Activated naive CD8-positive, alpha-beta T cell treated with anti-CD3 and anti-CD28 coated beads, Interleukin-2, amount 10 ng/mL, durations not matched to agents 7 days and 5 days (primary cell): ENCODE data around the gene SEMA3G. TPM values are rescaled to one million over a fixed set of nuclear protein-coding genes. Genes with fewer than 3 reads are reported as not detected.

Experiments
- ATAC-seq: fragments of 150-1000 bp; cut with Tn5 transposase; one replicate; pipeline ENCODE4 v1.10.0; 2021; ENCODE audit warnings: low read depth, moderate library complexity
- POLR2A ChIA-PET: fragments of 350-600 bp; sonication (Branson Sonifier 250); formaldehyde crosslinking; loops from one replicate; lab custom pipeline; 2021; ENCODE audit warnings: antibody characterized with exemption; lab: Charles Lee
- DNase-seq: peaks from one replicate; pipeline ENCODE4 v3.0.0; 2021
- H3K27ac Mint-ChIP-seq: one replicate; pipeline ENCODE4 v1.8.0; 2022; ENCODE audit warnings: mild to moderate bottlenecking, mixed read lengths
- H3K27me3 Mint-ChIP-seq: one replicate; pipeline ENCODE4 v1.8.0; 2022; ENCODE audit warnings: mild to moderate bottlenecking, moderate library complexity, mixed read lengths
- H3K36me3 Mint-ChIP-seq: one replicate; pipeline ENCODE4 v1.8.0; 2021; ENCODE audit warnings: mild to moderate bottlenecking, mixed read lengths
- H3K4me1 Mint-ChIP-seq: one replicate; pipeline ENCODE4 v1.8.0; 2021; ENCODE audit warnings: mixed read lengths
- H3K4me3 Mint-ChIP-seq: one replicate; pipeline ENCODE4 v1.8.0; 2022; ENCODE audit warnings: mild to moderate bottlenecking, moderate library complexity, mixed read lengths
- H3K9me3 Mint-ChIP-seq: one replicate; pipeline ENCODE4 v1.8.0; 2021; ENCODE audit warnings: mixed read lengths
- total RNA-seq, 2 experiments: library from RNA; stranded (reverse); gene quantifications; one replicate each; pipeline ENCODE4 v1.2.3, GENCODE V29; 2021

SEMA3G gene
- total RNA-seq, 2 experiments from 2014 or later = 0.06 to 0.09 TPM

- POLR2A ChIA-PET = no interaction called here
- no peak overlapping the region for H3K27ac Mint-ChIP-seq
- DNase-seq = no peak
- no peaks in the 10 kb centered on the region for H3K27me3 Mint-ChIP-seq
- H3K4me1 Mint-ChIP-seq = peaks cover 7% of the 10 kb centered on the region
- no peak overlapping the region for H3K4me3 Mint-ChIP-seq
- no peaks in the 10 kb centered on the region for H3K36me3 Mint-ChIP-seq
- no peak for ATAC-seq
- no peaks in the 10 kb centered on the region for H3K9me3 Mint-ChIP-seq
These were observed 2.3 kb downstream of the SEMA3G start for GRCh38 chr3:52442409-52443267.

GRCh38 chr3:52441772-52442332 lies 3.1 kb downstream of the SEMA3G start:
- POLR2A ChIA-PET = no interaction called here
- Mint-ChIP-seq H3K9me3 (no peaks in the 10 kb centered on the region), H3K4me3 (no peak overlapping the region), H3K27me3 (no peaks in the 10 kb centered on the region), H3K36me3 (no peaks in the 10 kb centered on the region), H3K4me1 (peaks cover 3% of the 10 kb centered on the region), H3K27ac (no peak overlapping the region)
- ATAC-seq = no peak
- peak; percentile 14 for DNase-seq

- POLR2A ChIA-PET = interaction anchor here (0.6 kb wide), 1 partner anchor 29 kb away, joined by 3 read pairs; no protein-coding TSS in a partner anchor
- no peaks in the 10 kb centered on the region for H3K36me3 Mint-ChIP-seq
- ATAC-seq = no peak
- DNase-seq = peak; percentile 23
- H3K27me3 Mint-ChIP-seq = no peaks in the 10 kb centered on the region
- no peak overlapping the region for H3K4me3 Mint-ChIP-seq
- H3K4me1 Mint-ChIP-seq = peaks cover 2% of the 10 kb centered on the region
- no peak overlapping the region for H3K27ac Mint-ChIP-seq
- H3K9me3 Mint-ChIP-seq = no peaks in the 10 kb centered on the region
These were observed 3.7 kb downstream of the SEMA3G start for GRCh38 chr3:52441091-52441771.

- POLR2A ChIA-PET = no interaction called here
These were observed 4.2 kb downstream of the SEMA3G start for GRCh38 chr3:52440671-52441070.

GRCh38 chr3:52440249-52440551 lies 4.7 kb downstream of the SEMA3G start:
- Mint-ChIP-seq H3K4me1 (peaks cover 2% of the 10 kb centered on the region), H3K27ac (no peak overlapping the region)

More at GRCh38 chr3:52440671-52441070, 4.2 kb downstream of the SEMA3G start:
- H3K9me3 Mint-ChIP-seq = no peaks in the 10 kb centered on the region
- H3K27ac Mint-ChIP-seq = no peak overlapping the region
- DNase-seq = no peak
- H3K27me3 Mint-ChIP-seq = no peaks in the 10 kb centered on the region
- no peak for ATAC-seq
- H3K4me3 Mint-ChIP-seq = no peak overlapping the region
- H3K36me3 Mint-ChIP-seq = no peaks in the 10 kb centered on the region
- peaks cover 2% of the 10 kb centered on the region for H3K4me1 Mint-ChIP-seq

GRCh38 chr3:52439426-52440248 lies 5.3 kb downstream of the SEMA3G start:
- POLR2A ChIA-PET = no interaction called here
- H3K27ac Mint-ChIP-seq = no peak overlapping the region
- no peaks in the 10 kb centered on the region for H3K4me1 Mint-ChIP-seq
- peak; percentile 25 for DNase-seq
- H3K27me3 Mint-ChIP-seq = no peaks in the 10 kb centered on the region
- H3K36me3 Mint-ChIP-seq = no peaks in the 10 kb centered on the region
- no peaks in the 10 kb centered on the region for H3K9me3 Mint-ChIP-seq
- H3K4me3 Mint-ChIP-seq = no peak overlapping the region
- no peak for ATAC-seq

More at GRCh38 chr3:52440249-52440551, 4.7 kb downstream of the SEMA3G start:
- Mint-ChIP-seq H3K4me3 (no peak overlapping the region), H3K36me3 (no peaks in the 10 kb centered on the region), H3K9me3 (no peaks in the 10 kb centered on the region), H3K27me3 (no peaks in the 10 kb centered on the region)
- DNase-seq (peak; percentile 26), ATAC-seq (no peak)
- POLR2A ChIA-PET = no interaction called here

GRCh38 chr3:52438579-52439425 lies 6.1 kb downstream of the SEMA3G start:
- no peak for DNase-seq
- no peaks in the 10 kb centered on the region for H3K36me3 Mint-ChIP-seq

GRCh38 chr3:52438104-52438376 lies 6.9 kb downstream of the SEMA3G start:
- Mint-ChIP-seq H3K36me3 (no peaks in the 10 kb centered on the region), H3K4me1 (no peaks in the 10 kb centered on the region), H3K9me3 (no peaks in the 10 kb centered on the region), H3K4me3 (no peak overlapping the region), H3K27ac (no peak overlapping the region), H3K27me3 (peaks cover 3% of the 10 kb centered on the region)
- DNase-seq (no peak), ATAC-seq (no peak)
- POLR2A ChIA-PET = no interaction called here

More at GRCh38 chr3:52438579-52439425, 6.1 kb downstream of the SEMA3G start:
- Mint-ChIP-seq H3K4me3 (no peak overlapping the region), H3K27ac (no peak overlapping the region), H3K4me1 (no peaks in the 10 kb centered on the region), H3K27me3 (peaks cover 3% of the 10 kb centered on the region), H3K9me3 (no peaks in the 10 kb centered on the region)
- no peak for ATAC-seq
- POLR2A ChIA-PET = no interaction called here

GRCh38 chr3:52437326-52438103 lies 7.4 kb downstream of the SEMA3G start:
- Mint-ChIP-seq H3K9me3 (no peaks in the 10 kb centered on the region), H3K27ac (no peak overlapping the region), H3K4me3 (no peak overlapping the region), H3K4me1 (no peaks in the 10 kb centered on the region), H3K27me3 (peaks cover 3% of the 10 kb centered on the region), H3K36me3 (no peaks in the 10 kb centered on the region)
- POLR2A ChIA-PET = no interaction called here
- ATAC-seq (no peak), DNase-seq (no peak)

GRCh38 chr3:52436500-52437149 lies 8.3 kb downstream of the SEMA3G start:
- H3K36me3 Mint-ChIP-seq = no peaks in the 10 kb centered on the region
- H3K27ac Mint-ChIP-seq = no peak overlapping the region
- ATAC-seq (no peak), DNase-seq (no peak)
- no peaks in the 10 kb centered on the region for H3K4me1 Mint-ChIP-seq
- POLR2A ChIA-PET = no interaction called here
- no peak overlapping the region for H3K4me3 Mint-ChIP-seq
- H3K9me3 Mint-ChIP-seq = no peaks in the 10 kb centered on the region
- H3K27me3 Mint-ChIP-seq = peaks cover 3% of the 10 kb centered on the region

- H3K27me3 Mint-ChIP-seq = peaks cover 3% of the 10 kb centered on the region
- no peaks in the 10 kb centered on the region for H3K4me1 Mint-ChIP-seq
- DNase-seq (no peak), ATAC-seq (no peak)
- H3K9me3 Mint-ChIP-seq = no peaks in the 10 kb centered on the region
- POLR2A ChIA-PET = no interaction called here
- H3K36me3 Mint-ChIP-seq = no peaks in the 10 kb centered on the region
- H3K4me3 Mint-ChIP-seq = no peak overlapping the region
- no peak overlapping the region for H3K27ac Mint-ChIP-seq
These were observed 9.4 kb downstream of the SEMA3G start for GRCh38 chr3:52435246-52436101.
